Testis (tissue), 3 donors: ENCODE measurements around the gene ELF5. TPM values are rescaled to one million over a fixed set of nuclear protein-coding genes. Genes with fewer than 3 reads are reported as not detected.

Experiments used
- DNase-seq: peaks from one replicate; pipeline ENCODE4 v3.0.0-alpha.2; 2019
- H3K27ac ChIP-seq, 2 donors: fragments of 200-600 bp; sonication (generic); one replicate each; pipeline ENCODE4 v1.5.1; 2019
- H3K27me3 ChIP-seq: fragments of 200-600 bp; sonication (generic); one replicate; pipeline ENCODE4 v1.5.1; 2019
- H3K36me3 ChIP-seq: fragments of 200-600 bp; sonication (generic); one replicate; pipeline ENCODE4 v1.5.1; 2017; ENCODE audit warnings: low read depth; ENCODE audit errors: missing control alignments
- H3K4me1 ChIP-seq: fragments of 200-600 bp; sonication (generic); one replicate; pipeline ENCODE4 v1.5.1; 2019
- H3K4me3 ChIP-seq, 2 donors: fragments of 200-600 bp; sonication (generic); one replicate each; pipeline ENCODE4 v1.5.1; 2017 to 2019
- H3K9me3 ChIP-seq: fragments of 200-600 bp; sonication (generic); one replicate; pipeline ENCODE4 v1.5.1; 2017
- POLR2A ChIP-seq: fragments of 450-650 bp; IDR thresholded peaks from one replicate; pipeline ENCODE4 v1.6.1; 2017; ENCODE audit warnings: antibody characterized with exemption, mild to moderate bottlenecking, moderate library complexity
- WGBS, 2 donors: methylation state at CpG; one replicate each; pipeline ENCODE4 v1.1.5; 2018; 5-methylcytosine and 5-hydroxymethylcytosine counted together
- intact Hi-C: fragments of 100-400 bp; cut with DNase I; formaldehyde crosslinking; loops from one replicate; pipeline ENCODE4 v1.15.1; 2023; ENCODE audit warnings: low total_unique reads
- polyA plus RNA-seq: library from polyadenylated mRNA; stranded (reverse); fragments of 350-450 nt; fragmentation: Illumina TruSeq; extraction: RNeasy Lipid Tissue Mini Kit (QIAGEN cat#74804); gene quantifications from one replicate; pipeline ENCODE4 v1.2.3, GENCODE V29; 2014; ENCODE audit warnings: low read depth, low replicate concordance; ENCODE audit not compliant: insufficient read depth
- total RNA-seq, 2 donors: library from RNA; depleted of rRNA; stranded (reverse); fragments of >200 nt; gene quantifications; one replicate each; pipeline ENCODE4 v1.2.3, GENCODE V29; 2016
- TF ChIP-seq, protein P1 (sequence below), 3 experiments: fragments of 450-650 bp in 2 of 3; fragments of 200-600 bp in 1 of 3; sonication (generic) in 1 of 3; IDR thresholded peaks; one replicate each; pipeline ENCODE4 v1.5.1; 2016 to 2019; ENCODE audit warnings: antibody characterized with exemption in 3 of 3, mild to moderate bottlenecking in 2 of 3, moderate library complexity in 1 of 3

Gene ELF5
- total and polyA plus RNA-seq, 3 donors from 2014 or later, result 0.34 to 0.63 (median 0.43) TPM

DNA sequence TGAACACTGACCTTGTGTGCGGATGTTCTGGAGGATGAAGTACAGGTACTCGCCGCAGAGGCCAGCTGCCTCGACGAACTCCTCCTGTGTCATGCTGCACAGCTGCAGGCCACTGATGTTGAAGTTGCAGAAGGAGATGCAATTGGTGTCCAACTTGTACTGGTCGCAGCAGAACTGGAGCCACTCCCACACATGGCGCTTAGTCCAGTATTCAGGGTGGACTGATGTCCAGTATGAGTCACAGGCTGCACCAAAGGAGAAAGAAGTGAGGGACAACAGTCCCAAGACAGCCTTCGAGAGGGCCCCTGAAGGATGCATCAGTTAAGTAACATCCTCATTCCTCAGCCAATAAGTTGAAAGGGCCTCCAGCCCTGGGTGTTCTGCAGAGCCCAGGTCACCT is 20.1 kb downstream of the ELF5 start:
- no peak overlapping the region for H3K4me3 ChIP-seq
- no peak overlapping the region for H3K27ac ChIP-seq
- H3K27me3 ChIP-seq, result no peaks in the 10 kb centered on the region
- H3K9me3 ChIP-seq, result no peaks in the 10 kb centered on the region
- no peaks in the 10 kb centered on the region for H3K4me1 ChIP-seq
- TF ChIP-seq, protein P1, sequence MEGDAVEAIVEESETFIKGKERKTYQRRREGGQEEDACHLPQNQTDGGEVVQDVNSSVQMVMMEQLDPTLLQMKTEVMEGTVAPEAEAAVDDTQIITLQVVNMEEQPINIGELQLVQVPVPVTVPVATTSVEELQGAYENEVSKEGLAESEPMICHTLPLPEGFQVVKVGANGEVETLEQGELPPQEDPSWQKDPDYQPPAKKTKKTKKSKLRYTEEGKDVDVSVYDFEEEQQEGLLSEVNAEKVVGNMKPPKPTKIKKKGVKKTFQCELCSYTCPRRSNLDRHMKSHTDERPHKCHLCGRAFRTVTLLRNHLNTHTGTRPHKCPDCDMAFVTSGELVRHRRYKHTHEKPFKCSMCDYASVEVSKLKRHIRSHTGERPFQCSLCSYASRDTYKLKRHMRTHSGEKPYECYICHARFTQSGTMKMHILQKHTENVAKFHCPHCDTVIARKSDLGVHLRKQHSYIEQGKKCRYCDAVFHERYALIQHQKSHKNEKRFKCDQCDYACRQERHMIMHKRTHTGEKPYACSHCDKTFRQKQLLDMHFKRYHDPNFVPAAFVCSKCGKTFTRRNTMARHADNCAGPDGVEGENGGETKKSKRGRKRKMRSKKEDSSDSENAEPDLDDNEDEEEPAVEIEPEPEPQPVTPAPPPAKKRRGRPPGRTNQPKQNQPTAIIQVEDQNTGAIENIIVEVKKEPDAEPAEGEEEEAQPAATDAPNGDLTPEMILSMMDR (IDR thresholded peaks at IDR 0.05), result no peak
- no peak for TF ChIP-seq POLR2A
- intact Hi-C loops, result no loop called here
- DNase-seq, result no peak
- 58 to 68% methylated on average over 6 to 8 of the region's 8 CpGs for WGBS, 2 donors
- H3K36me3 ChIP-seq, result no peaks in the 10 kb centered on the region

DNA sequence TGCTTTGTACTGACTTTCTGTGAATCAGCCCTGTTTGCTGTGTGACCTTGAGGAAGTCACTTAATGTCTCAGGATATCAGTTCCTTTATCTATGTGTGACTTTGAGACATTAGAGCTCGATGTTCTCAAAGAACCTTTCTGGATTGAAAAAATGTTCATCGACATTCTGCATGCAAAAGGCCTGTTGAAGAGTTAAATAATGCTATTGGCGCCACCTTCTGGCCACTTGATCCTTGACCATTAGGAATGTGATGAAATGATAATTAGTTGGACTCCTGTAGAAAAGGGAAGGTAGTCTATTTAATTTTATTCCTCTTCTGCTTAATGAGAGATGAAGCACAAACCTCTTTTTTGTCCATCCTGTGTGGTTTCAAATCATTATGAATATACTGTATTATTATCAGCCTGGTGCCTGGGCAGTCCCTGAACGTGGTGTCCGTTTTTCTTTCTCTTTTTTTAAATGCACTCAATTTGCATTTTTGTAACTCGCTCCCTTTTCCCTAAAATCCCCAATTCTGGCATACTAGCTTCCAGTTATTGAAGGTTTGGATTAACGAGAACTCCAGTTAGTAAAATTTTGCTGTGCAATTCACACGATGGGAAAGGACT is 20.7 kb downstream of the ELF5 start:
- Histone ChIP-seq H3K9me3 (no peaks in the 10 kb centered on the region), H3K4me3 (no peak overlapping the region), H3K36me3 (no peaks in the 10 kb centered on the region), H3K27ac (no peak overlapping the region), H3K27me3 (no peaks in the 10 kb centered on the region), H3K4me1 (no peaks in the 10 kb centered on the region)
- DNase-seq, result peak; percentile 87
- 29 to 41% methylated on average over 8 of the region's 8 CpGs for WGBS, 2 donors
- intact Hi-C loops, result no loop called here
- TF ChIP-seq POLR2A, result no peak
- TF ChIP-seq, protein P1 (IDR thresholded peaks at IDR 0.05), result peak in 2 of 3 experiments; percentile 54 to 73

DNA sequence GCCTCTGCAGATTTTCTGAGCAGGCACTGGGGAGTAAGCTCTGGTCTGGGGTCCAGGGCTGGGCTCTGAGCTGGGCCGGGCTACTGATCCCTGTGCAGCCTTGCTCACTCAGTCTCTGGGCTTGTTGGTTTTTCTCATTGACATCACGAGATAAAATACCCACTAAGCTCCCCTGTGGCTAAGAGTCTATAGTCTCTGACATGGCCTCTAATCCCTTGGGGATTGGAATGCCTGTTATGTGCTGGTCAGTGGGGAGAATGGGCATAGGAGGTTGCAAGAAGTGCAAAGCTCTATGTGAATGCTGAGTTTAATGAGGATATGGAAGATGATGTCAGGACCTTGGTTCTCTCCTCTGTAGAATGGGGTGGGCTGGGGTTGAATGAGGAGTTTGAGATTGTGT is 23.3 kb downstream of the ELF5 start:
- intact Hi-C loops, result no loop called here
- DNase-seq, result no peak
- Histone ChIP-seq H3K9me3 (no peaks in the 10 kb centered on the region), H3K27me3 (no peaks in the 10 kb centered on the region), H3K4me1 (no peaks in the 10 kb centered on the region), H3K36me3 (no peaks in the 10 kb centered on the region), H3K4me3 (no peak overlapping the region), H3K27ac (no peak overlapping the region)
- no peak for TF ChIP-seq POLR2A
- TF ChIP-seq, protein P1 (IDR thresholded peaks at IDR 0.05), result no peak
- WGBS, 2 donors, result 71 to 88% methylated on average over 1 to 2 of the region's 2 CpGs

DNA sequence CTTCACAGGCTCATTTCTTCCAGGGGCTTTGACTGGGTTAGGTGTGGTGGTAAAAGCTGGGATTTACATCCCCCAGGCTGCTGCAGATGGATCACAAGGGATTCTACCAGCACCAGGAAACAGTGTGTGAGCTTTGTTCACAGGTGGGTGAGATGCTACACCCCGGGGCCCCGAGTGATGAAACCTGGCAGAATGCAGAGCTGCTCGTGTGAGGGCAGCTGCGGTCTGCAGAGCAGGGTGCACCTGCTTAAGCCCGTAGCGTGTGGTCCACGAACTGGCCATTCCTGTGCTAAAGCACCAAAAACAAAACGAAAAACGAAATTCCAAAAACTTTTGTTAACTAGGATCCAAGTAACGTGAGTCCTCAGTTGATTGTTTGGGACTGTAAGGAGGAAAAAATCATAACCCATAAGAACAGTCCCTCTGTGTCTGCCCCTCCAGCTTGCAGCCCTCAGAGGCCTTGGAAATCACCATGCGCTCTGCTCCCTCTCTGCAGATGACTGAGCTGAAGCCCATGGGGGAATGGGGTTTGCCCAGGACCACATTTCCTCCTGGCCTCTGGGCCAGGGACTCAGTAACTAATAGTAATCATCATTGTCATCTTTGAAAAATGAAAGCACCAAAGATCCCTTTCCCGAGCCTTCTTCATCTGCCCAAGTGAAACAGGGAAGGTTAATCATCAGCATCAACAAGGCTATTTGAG is 24.6 kb downstream of the ELF5 start:
- Histone ChIP-seq H3K9me3 (no peaks in the 10 kb centered on the region), H3K4me3 (no peak overlapping the region), H3K27ac (no peak overlapping the region), H3K4me1 (no peaks in the 10 kb centered on the region), H3K27me3 (no peaks in the 10 kb centered on the region), H3K36me3 (no peaks in the 10 kb centered on the region)
- no peak for DNase-seq
- 93 to 95% methylated on average over 12 of the region's 12 CpGs for WGBS, 2 donors
- intact Hi-C loops, result no loop called here
- no peak for TF ChIP-seq POLR2A
- TF ChIP-seq, protein P1 (IDR thresholded peaks at IDR 0.05), result no peak
